ENCODE measurements around the gene PCED1B.
"Not testable (repeated sequence)": the region's sequence is repeated elsewhere in the genome, so short reads cannot be mapped to it uniquely, and the experiment has no call there.

PCED1B gene

DNA sequence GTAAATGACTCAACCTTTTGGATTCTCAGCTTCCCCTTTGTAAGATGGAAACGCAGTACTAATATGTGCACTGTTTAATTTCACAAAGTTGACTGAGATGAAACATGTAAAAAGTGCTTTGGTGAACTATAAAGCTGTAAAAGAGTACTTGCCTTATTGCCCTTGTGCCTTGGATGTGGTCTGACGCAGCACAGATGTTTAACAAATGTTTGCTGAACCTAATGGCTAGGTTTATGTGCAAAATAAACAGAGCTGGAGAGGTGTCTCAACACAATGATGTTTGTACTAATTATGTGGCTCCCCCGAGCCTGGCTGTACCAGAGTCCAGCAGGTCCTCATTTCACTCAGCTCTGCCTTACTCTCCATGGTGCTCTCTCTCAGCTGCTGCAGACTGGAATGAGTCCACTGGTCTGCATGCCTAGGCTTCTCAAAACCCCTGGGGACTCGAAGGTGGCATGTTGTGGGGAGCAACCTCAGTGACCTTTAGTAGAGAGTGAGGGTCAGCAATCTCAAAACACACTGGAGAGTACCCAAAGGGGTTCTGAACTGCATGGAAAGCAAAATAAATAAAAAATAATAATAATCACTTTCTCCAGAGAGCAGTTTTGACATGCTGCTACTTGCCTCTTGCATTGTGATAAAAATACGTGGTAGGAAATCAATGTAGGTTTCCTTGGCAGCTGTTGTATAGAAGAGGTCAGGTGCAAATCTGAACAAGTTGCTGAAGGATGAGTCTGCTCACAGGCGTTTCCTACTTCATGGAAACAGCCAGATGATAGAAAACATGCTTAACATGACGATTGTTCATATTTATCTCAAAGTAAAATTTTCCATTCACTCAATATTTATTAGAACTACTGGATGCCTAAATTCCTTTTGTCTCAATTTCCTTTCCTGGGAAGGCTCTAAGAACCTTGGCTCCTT, 8.9 kb downstream of the PCED1B start:
- DNase-seq (ENCODE audit: low read depth in 2 of 2) = no peak

DNA sequence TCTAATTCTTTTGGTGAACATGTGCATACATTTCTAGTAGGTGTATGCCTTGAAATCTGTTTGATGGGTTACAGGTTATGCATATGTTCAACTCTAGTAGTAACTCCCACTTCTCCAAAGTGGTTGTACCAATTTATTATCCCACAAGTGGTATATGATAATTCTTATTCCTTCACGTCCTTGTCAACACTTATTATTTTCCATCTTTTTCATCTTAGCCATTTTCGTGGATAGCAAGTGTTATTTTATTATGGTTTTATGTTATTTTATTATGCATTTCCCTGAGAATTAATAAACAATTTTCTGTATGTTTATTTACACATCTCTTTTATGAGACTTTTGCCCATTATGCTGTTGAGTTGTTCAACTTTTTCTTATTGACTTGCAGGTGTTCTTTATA, 11.6 kb downstream of the PCED1B start:
- no peak for DNase-seq (ENCODE audit: low read depth in 2 of 2)

DNA sequence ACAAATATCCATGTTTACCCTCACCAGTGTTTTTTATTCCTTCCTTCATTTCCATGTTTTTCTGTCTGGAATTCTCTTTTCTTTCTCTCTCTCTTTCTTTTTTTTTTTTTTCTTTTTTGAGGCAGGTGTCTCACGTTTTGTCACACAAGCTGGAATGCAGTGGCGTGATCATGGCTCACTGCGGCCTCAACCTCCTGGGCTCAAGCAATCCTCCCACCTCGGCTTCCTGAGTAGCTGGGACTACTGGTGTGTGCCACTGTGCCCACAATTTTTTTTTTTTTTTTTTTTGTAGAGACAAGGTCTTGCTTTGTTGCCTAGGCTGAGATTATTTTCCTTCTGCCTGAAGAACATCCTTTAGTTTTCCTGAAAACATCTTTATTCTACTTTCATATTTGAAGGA, 15.4 kb downstream of the PCED1B start:
- no peak for DNase-seq (ENCODE audit: low read depth in 2 of 2)

DNA sequence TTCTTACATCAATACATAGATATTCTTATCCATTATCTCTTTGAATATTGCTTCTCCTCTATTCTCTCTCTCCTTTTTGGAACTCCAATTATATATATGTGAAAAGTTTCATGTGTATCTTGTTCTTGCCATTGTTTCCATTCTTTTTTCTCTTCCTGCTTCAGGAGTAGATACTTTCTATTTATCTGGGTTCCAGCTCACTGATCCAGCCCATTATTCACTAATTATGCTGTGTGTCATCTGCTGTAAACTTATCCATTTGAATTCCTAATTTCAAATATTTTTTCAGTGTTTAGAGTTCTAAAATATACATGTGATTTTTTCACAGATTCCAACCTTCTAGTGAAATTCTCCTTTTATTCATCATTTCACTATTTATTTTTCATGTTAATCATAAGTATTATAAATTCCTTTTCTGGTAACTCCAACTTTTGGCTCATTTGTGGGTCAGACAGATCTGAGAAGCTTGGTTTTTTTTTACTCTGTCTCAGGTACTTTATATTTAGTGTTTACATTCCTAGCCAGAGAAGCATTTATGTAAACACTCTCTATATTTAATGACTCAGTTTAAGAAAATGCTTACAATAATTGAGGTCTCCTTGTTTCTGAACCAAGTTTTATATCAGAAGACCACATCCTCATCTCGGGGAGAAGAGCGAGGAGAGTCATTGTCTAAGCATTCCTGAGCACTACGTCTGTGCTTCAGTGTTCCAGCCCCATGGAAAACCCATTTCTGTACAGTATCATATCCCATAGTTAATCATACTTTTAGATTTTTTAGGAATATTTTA, 16.2 kb downstream of the PCED1B start:
- no peak for DNase-seq (ENCODE audit: low read depth in 2 of 2)

GRCh38 chr12:47097276-47097896, 18.0 kb downstream of the PCED1B start:
- no peak for DNase-seq (ENCODE audit: low read depth in 2 of 2)

DNA sequence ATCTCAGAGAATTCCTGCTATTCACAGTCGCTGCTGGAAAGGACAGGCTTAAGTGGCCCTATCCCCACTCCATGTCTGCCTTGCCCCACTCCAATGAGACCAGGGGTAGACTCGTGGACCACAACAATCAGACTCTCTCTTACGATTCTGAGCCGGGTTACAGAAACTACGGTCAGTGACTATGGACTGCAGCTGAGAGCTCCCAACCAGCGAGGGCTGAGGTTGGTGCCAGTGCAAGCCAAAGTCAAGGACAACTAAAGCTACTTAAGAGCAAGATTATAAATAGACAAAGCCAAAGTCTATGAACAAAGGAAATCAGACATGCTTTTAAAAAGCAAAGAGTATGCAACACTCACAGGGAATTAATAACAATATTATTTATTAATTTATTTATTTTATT, 18.7 kb downstream of the PCED1B start:
- no peak for DNase-seq (ENCODE audit: low read depth in 2 of 2)

- no peak for DNase-seq (ENCODE audit: low read depth in 2 of 2)
These were observed 20.2 kb downstream of the PCED1B start for GRCh38 chr12:47099610-47100009.

DNA sequence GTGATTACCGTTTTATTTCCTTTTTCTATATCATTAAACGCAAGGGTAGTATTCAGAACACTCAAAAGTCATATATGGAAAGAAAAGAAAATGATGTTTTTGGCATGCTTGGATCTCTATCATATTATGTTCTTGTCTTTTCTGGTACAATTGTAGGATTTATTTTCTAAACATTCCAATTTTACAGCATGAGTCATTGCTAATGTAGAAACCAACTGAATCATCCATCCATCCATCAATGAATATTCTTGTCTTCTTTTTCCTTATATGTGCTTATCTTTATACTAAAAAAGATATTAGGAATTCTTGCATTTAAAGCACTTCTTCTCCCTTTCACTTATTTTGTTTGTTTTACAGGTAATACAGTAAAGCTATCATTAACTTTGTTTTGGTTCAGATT, 20.7 kb downstream of the PCED1B start:
- no peak for DNase-seq (ENCODE audit: low read depth in 2 of 2)

GRCh38 chr12:47102406-47102805, 23.0 kb downstream of the PCED1B start:
- DNase-seq (ENCODE audit: low read depth in 2 of 2) = no peak

GRCh38 chr12:47102845-47103651, 23.6 kb downstream of the PCED1B start:
- DNase-seq (ENCODE audit: low read depth in 2 of 2) = no peak

- no peak for DNase-seq (ENCODE audit: low read depth in 2 of 2)
These were observed 26.7 kb downstream of the PCED1B start for GRCh38 chr12:47105914-47106674.

GRCh38 chr12:47107446-47107845, 28.0 kb downstream of the PCED1B start:
- no peak for DNase-seq (ENCODE audit: low read depth in 2 of 2)

GRCh38 chr12:47107926-47108325, 28.5 kb downstream of the PCED1B start:
- DNase-seq (ENCODE audit: low read depth in 2 of 2) = no peak

GRCh38 chr12:47110011-47110541, 30.7 kb downstream of the PCED1B start:
- no peak for DNase-seq (ENCODE audit: low read depth in 2 of 2)

- no peak for DNase-seq (ENCODE audit: low read depth in 2 of 2)
These were observed 31.4 kb downstream of the PCED1B start for GRCh38 chr12:47110718-47111391.

DNA sequence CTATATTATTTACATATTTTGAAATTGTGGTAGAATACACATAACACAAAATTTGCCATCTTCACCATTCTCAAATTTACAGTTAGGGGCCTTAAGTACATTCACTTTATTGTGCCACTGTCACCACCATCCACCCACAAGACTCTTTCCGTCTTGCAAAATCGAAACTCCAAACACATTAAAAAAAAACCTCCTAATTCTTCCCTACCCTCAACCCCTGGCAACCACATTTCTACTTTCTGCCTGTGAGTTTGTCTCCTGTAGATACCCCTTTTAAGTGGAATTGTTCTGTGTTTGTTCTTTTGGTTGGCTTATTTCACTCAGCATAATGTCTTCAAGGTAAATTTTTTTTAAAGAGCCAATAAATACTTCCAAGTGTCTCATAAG, 32.0 kb downstream of the PCED1B start:
- no peak for DNase-seq (ENCODE audit: low read depth in 2 of 2)

DNA sequence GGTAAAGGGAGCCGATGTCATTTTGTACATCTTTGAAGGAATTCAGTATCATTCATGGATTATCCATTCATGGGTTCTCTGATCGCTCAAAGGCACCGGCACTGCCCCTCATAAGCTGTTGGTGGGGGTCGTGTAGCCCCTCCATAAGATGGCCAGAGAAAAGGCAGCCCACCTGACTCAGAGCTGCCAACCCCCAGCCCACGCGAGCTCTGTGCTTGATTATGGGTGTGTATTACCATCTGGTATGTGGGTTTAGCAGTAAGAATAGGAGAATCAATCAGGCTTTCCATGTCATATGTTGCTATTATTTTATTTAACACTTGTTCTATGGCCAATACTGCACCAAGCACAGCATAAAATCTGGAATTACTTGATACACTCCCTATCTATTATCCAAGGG, 32.4 kb downstream of the PCED1B start:
- no peak for DNase-seq (ENCODE audit: low read depth in 2 of 2)

DNA sequence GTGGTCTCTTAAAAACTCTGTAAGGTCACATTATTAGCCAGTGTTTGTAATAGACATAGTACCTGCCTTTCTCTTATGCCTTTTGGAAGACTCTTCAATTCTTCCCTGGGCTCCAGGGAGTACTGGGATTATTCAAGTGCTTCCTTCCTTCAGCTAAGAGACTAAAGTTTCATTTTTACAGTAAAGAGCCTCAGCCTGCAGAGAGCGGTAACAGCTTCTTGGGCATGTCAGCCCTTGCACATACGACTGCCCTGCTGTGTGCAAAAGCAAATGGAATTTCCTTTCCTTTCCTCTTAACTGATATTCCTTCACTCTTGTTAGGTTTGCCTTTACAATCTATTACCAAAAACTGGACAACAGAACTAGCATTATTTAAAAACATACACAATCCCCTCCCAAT, 33.3 kb downstream of the PCED1B start:
- no peak for DNase-seq (ENCODE audit: low read depth in 2 of 2)

DNA sequence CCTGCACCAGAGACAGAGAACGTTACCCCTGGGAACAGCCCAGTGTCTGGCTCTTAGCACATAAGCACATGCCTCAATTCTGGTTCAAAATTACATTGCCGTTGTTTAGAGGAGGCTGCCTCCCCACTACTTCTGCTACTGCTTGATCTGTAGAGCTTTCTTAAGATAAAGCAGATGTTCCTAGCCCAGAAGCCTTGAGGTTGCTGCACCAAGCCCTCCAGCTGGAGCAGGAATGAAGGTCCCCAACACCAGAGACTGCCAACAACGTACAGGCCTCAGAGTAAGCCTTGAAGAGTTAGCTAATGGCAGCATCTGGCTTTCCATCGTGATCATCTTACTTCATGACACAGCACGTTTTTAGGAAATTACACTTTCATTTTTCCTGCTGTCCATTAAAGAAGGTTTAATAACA, 35.1 kb downstream of the PCED1B start:
- DNase-seq (ENCODE audit: low read depth in 2 of 2) = no peak

DNA sequence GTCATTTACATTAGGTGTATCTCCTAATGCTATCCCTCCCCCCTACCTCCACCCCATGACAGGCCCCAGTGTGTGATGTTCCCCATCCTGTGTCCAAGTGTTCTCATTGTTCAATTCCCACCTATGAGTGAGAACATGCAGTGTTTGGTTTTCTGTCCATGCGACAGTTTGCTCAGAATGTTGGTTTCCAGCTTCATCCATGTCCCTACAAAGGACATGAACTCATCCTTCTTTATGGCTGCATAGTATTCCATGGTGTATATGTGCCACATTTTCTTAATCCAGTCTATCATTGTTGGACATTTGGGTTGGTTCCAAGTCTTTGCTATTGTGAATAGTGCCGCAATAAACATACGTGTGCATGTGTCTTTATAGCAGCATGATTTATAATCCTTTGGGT, 37.9 kb downstream of the PCED1B start:
- DNase-seq (ENCODE audit: low read depth in 2 of 2) = not testable (repeated sequence)
